ENCODE data around the gene KIF26A.

The KIF26A gene

GRCh38 chr14:104136472-104137296 lies 1.7 kb upstream of the KIF26A start (continued):
- no peak; the same call in 1 of the 2 replicates for TF ChIP-seq ZNF777 (tag by site-specific recombination; IDR thresholded peaks at IDR 0.05; ENCODE audit: borderline replicate concordance)
- TF ChIP-seq ZFHX2 (tag by site-specific recombination; conservative IDR thresholded peaks at IDR 0.05) = peak; percentile 70
- peak; percentile 70 for TF ChIP-seq ZIC2 (tag by site-specific recombination; IDR thresholded peaks at IDR 0.05)
- TF ChIP-seq ZNF76 (tag by site-specific recombination; IDR thresholded peaks at IDR 0.05; ENCODE audit: borderline replicate concordance, low read depth) = peak; percentile 70
- TF ChIP-seq MEIS1 (CRISPR knock-in tag; IDR thresholded peaks at IDR 0.05; ENCODE audit: borderline replicate concordance) = no peak
- peak; percentile 44 for TF ChIP-seq SP3 (tag by site-specific recombination; IDR thresholded peaks at IDR 0.05)
- peak; percentile 52; the same call in 1 of the 2 replicates for TF ChIP-seq ZBTB17 (tag by site-specific recombination; IDR thresholded peaks at IDR 0.05)

GRCh38 chr14:104137297-104138097 lies 890 bp upstream of the KIF26A start:
- H3K4me1 ChIP-seq (ENCODE audit: control insufficient read depth, insufficient read depth, low read length) = peaks cover 7% of the 10 kb centered on the region
- peak overlapping the region; percentile 62; the same call in 1 of the 2 replicates for H3K27ac ChIP-seq (ENCODE audit: extremely low read depth, low read depth, low read length)
- CTCF ChIA-PET = interaction anchor here (0.6 to 1.1 kb wide), 7 partner anchors 41 to 427 kb away, joined by 3 to 18 read pairs (median 4); no protein-coding TSS in a partner anchor
- POLR2A ChIA-PET = interaction anchor here (0.6 kb wide), 1 partner anchor 1112 kb away, joined by 6 read pairs; no protein-coding TSS in a partner anchor
- peak overlapping the region; percentile 45 for H3K4me3 ChIP-seq (ENCODE audit: low read depth, low read length)
- no peaks in the 10 kb centered on the region for H3K9me3 ChIP-seq (ENCODE audit: control insufficient read depth, insufficient read depth, low read depth, low read length)
- H3K36me3 ChIP-seq (ENCODE audit: control insufficient read depth in 2 of 2, insufficient read depth in 1 of 2, low read length in 2 of 2) = peaks cover 0 to 6% of the 10 kb centered on the region in 2 experiments; a peak in 1 of 3 replicates
- TF ChIP-seq ZNF549 (tag by site-specific recombination; IDR thresholded peaks at IDR 0.05) = no peak
- no peak for TF ChIP-seq ZBTB49 (tag by site-specific recombination; IDR thresholded peaks at IDR 0.05; ENCODE audit: low read depth)
- no peak for TF ChIP-seq ZNF704 (tag by site-specific recombination; IDR thresholded peaks at IDR 0.05)
- no peak for TF ChIP-seq ZNF24 (tag by site-specific recombination; IDR thresholded peaks at IDR 0.05)
- TF ChIP-seq ZNF174 (tag by site-specific recombination; IDR thresholded peaks at IDR 0.05) = no peak
- no peak for TF ChIP-seq ZSCAN4 (tag by site-specific recombination; IDR thresholded peaks at IDR 0.05)
- no peak; the same call in 1 of the 2 replicates for TF ChIP-seq KLF7 (tag by site-specific recombination; IDR thresholded peaks at IDR 0.05; ENCODE audit: borderline replicate concordance)
- TF ChIP-seq ZNF660 (tag by site-specific recombination; IDR thresholded peaks at IDR 0.05) = peak; percentile 26; the same call in 1 of the 2 replicates
- peak; percentile 80 for TF ChIP-seq SP7 (tag by site-specific recombination; IDR thresholded peaks at IDR 0.05)
- TF ChIP-seq TSHZ1 (tag by site-specific recombination; IDR thresholded peaks at IDR 0.05; ENCODE audit: borderline replicate concordance) = no peak
- TF ChIP-seq ZNF391 (tag by site-specific recombination; IDR thresholded peaks at IDR 0.05; ENCODE audit: borderline replicate concordance, low read depth) = no peak
- no peak; the same call in 1 of the 2 replicates for TF ChIP-seq KLF16 (tag by site-specific recombination; IDR thresholded peaks at IDR 0.05)
- TF ChIP-seq ZNF214 (tag by site-specific recombination; IDR thresholded peaks at IDR 0.05; ENCODE audit: borderline replicate concordance) = no peak
- no peak for TF ChIP-seq ZNF792 (tag by site-specific recombination; IDR thresholded peaks at IDR 0.05)
- no peak for TF ChIP-seq ZNF776 (tag by site-specific recombination; IDR thresholded peaks at IDR 0.05; ENCODE audit: borderline replicate concordance)
- no peak for TF ChIP-seq ZNF302 (tag by site-specific recombination; IDR thresholded peaks at IDR 0.05; ENCODE audit: low read depth)
- TF ChIP-seq KLF9 (tag by site-specific recombination; IDR thresholded peaks at IDR 0.05; ENCODE audit: low read depth) = no peak

All from HEK293 (cell line).